Choroid plexus epithelial cell (primary cell): Measurements from ENCODE around the gene ZFPM1.

Experiments used
- DNase-seq: peaks from one replicate; pipeline ENCODE4 v3.0.0-alpha.2; 2010; ENCODE audit warnings: low read depth
- H3K4me3 ChIP-seq: 2 replicates; pipeline ENCODE4 v1.5.1; 2011; ENCODE audit warnings: low read depth, mild to moderate bottlenecking, control low read depth, low read length, moderate library complexity
- CTCF ChIP-seq: conservative IDR thresholded peaks from 2 replicates; pipeline ENCODE4 v1.5.1; 2011; ENCODE audit warnings: low read depth, mild to moderate bottlenecking, control low read depth, inconsistent platforms, low read length, moderate library complexity

ZFPM1 gene

DNA sequence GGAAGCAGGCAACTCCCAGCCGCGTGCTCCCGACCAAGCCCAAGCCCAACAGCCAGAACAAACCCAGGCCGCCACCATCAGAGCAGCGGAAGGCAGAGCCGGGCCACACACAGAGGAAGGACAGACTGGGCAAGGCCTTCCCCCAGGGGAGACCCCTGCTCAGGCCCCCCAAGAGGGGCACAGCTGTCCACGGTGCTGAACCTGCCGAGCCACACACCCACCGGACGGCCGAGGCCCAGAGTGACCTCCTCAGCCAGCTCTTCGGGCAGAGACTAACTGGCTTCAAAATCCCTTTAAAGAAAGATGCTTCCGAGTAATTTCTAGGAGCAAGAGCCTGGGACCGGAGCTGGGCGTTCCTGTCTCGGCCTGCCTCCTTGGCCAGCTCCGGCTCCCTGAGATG, 14.1 kb upstream of the ZFPM1 start:
- H3K4me3 ChIP-seq = no peak overlapping the region
- DNase-seq = no peak
- TF ChIP-seq CTCF = no peak

- DNase-seq = no peak
- no peak overlapping the region for H3K4me3 ChIP-seq
- TF ChIP-seq CTCF = no peak
Measured at GRCh38 chr16:88439706-88440105, 13.4 kb upstream of the ZFPM1 start.

- H3K4me3 ChIP-seq = no peak overlapping the region
- TF ChIP-seq CTCF = no peak
- DNase-seq = no peak
Measured at GRCh38 chr16:88440111-88440510, 13.0 kb upstream of the ZFPM1 start.

DNA sequence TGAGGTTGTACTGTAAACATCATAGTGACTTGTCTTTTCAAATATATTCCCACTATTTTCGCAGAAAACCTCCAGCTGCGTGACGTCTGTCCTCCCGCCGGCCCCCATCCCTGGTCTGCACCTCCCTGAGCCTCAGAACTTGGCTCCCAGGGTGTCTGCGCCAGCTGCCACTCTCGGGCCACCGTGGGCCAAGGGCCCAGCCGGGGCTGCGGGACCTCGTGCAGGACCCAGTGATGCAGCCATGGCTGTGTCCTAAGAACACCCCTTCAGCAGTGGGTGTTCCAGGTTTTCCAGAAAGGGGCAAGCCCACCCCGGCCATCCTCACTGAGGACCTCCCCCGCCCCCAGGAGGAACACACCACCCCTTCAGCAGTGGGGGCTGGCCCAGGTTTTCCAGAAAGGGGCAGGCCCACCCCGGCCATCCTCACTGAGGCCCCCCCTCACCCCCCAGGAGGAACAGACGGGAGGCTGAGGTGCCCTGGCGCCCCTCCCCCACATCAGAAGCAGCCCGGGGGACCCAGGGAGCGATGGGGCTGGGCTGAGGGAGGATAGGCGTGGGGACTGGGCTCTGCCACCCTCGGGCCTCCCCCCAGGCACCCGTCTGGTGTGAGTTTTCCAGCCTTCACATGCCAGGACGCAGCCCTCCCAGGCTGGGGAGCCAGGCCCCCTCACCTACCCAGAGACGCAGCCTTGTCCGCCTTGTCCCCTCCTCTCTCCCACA, 12.2 kb upstream of the ZFPM1 start:
- no peak overlapping the region for H3K4me3 ChIP-seq
- TF ChIP-seq CTCF = no peak
- no peak for DNase-seq

DNA sequence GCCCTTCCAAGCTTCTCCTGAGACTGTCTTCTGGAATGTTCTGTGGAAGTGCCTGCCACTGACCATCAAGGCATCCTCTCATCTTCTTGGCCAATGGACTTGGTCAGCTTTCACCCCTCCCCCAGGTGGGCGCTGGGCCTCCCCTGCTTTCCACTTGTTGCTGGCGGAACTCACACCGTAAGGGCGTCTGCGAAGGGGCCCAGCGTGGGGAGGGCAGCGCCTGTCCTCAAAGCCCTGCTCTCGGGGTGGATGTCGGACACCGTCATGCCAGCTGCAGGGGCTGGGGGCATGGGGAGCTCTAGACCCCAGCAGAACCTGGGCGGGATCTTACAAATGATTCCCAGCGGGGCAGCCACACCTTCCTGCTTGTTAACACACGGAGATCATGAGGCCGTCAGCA, 11.6 kb upstream of the ZFPM1 start:
- no peak overlapping the region for H3K4me3 ChIP-seq
- no peak for DNase-seq
- no peak for TF ChIP-seq CTCF

- H3K4me3 ChIP-seq = no peak overlapping the region
- no peak for DNase-seq
- TF ChIP-seq CTCF = no peak
Measured at GRCh38 chr16:88442383-88442726, 10.7 kb upstream of the ZFPM1 start.
